ENCODE measurements around the gene FAT2.

GRCh38 chr5:151581812-151582583 is 9.1 kb downstream of the FAT2 start:
- TF ChIP-seq EP300 (IDR thresholded peaks at IDR 0.05) (no peak), CTCF (IDR thresholded peaks at IDR 0.05) (no peak)

Measured in gastroesophageal sphincter (tissue), 3 donors.